Globus pallidus (tissue), 1 donor: ENCODE data around the gene LRIT1.
"Not testable (repeated sequence)": the region's sequence is repeated elsewhere in the genome, so short reads cannot be mapped to it uniquely, and the experiment has no call there.

Experiments used
- DNase-seq: peaks from one replicate; pipeline ENCODE4 v3.0.0-alpha.2; 2015; ENCODE audit warnings: low spot score

Gene LRIT1, protein sequence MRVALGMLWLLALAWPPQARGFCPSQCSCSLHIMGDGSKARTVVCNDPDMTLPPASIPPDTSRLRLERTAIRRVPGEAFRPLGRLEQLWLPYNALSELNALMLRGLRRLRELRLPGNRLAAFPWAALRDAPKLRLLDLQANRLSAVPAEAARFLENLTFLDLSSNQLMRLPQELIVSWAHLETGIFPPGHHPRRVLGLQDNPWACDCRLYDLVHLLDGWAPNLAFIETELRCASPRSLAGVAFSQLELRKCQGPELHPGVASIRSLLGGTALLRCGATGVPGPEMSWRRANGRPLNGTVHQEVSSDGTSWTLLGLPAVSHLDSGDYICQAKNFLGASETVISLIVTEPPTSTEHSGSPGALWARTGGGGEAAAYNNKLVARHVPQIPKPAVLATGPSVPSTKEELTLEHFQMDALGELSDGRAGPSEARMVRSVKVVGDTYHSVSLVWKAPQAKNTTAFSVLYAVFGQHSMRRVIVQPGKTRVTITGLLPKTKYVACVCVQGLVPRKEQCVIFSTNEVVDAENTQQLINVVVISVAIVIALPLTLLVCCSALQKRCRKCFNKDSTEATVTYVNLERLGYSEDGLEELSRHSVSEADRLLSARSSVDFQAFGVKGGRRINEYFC

DNA sequence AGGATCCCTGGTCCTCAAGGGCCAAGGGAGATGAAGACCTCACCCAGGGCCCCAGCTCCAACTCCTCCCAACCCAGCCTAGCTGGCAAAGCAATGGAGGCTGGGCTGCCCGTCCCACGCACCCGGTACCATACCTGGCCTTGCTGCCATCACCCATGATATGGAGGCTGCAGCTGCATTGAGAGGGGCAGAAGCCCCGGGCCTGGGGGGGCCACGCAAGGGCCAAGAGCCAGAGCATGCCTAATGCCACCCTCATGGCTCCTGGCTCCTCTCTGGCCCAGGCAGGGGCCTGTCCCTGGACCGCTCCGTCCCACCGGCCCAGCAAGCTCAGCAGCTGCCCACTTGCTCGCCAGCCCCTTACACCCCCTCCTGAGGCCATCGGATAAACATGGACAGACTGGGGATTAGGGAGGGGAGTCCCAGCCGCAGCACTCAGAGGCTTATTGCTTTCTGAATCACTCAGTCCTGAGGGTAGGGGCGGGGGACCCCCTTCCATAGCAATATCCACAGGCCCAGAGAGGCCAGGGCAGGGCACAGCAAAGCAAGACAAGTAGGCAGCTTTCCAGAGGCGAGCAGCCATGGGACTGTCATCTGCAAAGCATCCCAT is at the start of gene LRIT1:
Gene LRIT1, minus strand, starts transcription at position 362 of the 606 bp plus-strand sequence. Its CDS starts 107 bp downstream, at position 255.
- no peak for DNase-seq

DNA sequence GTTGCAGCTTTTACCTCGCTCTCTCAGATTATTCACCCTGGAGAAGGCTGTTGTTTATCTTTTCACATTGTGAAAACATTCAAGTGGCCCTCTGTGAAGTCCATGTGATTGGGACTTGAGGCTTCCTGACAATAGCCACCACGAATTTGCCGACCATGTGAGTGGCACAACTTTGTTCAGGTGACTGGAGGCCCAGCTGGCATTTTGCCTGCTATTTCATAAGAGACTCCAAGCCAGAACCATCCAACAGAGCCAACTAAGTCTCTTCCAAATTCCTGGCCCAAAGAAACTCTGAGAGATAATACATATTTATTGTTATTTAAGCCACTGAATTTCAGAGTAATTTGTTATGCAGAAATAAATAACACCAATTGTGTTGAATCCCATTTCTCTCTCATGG is 48.9 kb upstream of the LRIT1 start:
- DNase-seq = no peak

DNA sequence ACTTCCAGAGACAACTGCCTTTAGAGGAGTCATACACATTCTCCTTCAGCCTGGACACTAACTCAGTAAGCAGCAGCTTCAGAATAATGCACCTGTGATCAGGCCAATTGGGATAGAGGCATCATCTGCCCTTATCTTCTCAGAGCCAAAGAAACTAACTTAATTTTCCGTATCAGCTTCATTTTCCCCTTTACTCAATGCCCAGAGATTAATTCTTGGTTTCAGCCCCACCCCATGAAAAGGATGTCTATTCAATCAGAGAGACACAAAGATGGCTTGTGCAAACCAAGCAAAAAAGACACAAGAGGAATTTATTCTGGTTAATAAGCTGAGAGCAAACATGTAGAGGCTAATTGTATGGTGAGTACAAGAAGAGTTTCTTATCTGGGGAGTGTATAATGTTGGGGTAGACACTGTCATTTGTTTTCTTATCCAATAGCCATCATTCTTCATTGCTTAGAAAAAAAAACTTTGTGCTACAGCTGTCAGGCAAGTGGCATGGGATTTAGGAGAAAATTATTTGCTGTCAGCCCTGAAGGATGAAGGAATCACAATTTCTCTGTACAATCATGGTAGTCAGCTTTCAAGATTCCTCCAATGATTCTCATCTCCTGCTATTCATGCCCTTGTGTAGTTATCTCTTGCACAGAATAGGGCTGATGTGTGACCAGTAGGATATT is 48.3 kb upstream of the LRIT1 start:
- no peak for DNase-seq

DNA sequence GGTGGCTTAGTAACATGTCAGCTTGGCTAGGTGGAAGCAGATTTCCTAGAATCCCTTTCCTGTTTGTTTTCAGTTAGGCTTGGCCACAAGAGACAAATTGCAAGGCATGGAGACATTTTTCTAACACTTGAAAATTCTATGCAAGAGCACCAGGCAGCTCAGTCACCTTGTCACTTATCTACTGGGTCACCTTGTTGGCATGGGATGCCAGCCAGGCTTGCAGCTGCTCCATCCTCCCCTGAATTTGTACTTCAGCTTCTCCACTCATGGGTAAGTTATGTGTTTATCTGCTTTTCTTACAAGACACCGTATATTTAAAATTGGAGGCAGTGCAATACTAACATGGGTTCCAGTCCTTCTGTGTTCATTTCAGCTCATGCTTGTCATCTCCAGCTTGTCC is 46.8 kb upstream of the LRIT1 start:
- no peak for DNase-seq

DNA sequence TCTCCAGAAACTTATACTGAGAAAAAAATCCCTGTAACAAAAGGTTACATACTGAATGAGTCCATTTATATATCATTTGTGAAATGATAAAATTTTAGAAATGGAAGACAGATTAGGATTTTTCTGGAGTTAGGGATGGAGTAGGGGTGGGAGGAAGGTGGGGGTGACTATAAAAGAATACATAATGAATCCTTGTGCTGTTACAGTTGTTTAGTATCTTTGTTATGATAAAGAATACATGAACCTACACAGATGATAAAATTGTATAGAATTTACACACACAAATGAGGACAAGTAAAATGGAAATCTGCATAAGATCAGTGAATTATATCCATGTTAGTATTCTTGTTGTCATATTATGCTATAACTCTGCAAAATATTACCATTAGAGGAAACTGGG is 45.3 kb upstream of the LRIT1 start:
- DNase-seq = no peak

DNA sequence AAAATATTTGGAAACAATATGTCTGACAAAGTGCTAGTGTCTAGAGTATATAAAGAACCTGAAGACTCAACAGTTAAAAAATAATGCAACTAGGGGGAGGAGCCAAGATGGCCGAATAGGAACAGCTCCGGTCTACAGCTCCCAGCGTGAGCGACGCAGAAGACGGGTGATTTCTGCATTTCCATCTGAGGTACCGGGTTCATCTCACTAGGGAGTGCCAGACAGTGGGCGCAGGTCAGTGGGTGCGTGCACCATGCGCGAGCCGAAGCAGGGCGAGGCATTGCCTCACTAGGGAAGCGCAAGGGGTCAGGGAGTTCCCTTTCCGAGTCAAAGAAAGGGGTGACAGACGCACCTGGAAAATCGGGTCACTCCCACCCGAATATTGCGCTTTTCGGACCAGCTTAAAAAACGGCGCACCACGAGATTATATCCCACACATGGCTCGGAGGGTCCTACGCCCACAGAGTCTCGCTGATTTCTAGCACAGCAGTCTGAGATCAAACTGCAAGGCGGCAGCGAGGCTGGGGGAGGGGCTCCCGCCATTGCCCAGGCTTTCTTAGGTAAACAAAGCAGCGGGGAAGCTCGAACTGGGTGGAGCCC is 38.6 kb upstream of the LRIT1 start:
- DNase-seq = not testable (repeated sequence)

DNA sequence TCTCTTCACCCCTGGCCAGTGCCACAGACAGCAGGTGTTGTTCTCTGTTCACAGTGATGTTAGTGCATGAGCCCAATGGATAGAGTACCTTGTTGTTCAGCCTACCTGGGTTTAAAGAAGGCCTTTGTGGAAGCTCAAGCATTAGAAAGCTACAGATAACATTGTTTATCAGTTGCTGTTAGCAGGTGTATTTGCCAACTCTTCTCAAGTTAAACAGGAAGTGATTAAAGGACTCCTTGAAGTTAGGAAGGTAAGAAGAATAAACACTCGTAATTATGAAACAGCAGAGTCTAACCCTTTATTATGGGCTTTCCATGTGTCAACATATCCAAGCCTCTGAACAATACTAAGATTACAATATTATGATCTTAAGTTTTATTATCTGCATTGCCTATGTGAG is 29.4 kb upstream of the LRIT1 start:
- DNase-seq = no peak

DNA sequence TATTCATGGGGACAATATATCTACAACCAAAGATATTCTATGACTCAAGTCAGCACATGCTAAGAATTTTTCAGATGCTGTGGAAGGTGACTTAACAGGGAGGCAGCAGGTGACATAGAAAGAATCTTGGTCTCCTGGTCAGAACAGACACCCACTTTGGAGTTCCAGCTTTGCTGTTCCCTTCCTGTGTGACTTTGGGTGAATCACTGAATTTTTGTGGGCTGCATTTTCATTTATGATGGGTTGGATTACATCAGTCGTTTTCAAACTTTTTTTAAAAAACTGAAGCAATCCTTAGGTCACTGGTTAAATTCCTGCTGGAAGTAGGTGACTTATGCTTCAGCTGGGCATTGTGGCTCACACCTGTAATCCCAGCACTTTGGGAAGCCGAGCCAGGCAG is 28.4 kb upstream of the LRIT1 start:
- DNase-seq = no peak

DNA sequence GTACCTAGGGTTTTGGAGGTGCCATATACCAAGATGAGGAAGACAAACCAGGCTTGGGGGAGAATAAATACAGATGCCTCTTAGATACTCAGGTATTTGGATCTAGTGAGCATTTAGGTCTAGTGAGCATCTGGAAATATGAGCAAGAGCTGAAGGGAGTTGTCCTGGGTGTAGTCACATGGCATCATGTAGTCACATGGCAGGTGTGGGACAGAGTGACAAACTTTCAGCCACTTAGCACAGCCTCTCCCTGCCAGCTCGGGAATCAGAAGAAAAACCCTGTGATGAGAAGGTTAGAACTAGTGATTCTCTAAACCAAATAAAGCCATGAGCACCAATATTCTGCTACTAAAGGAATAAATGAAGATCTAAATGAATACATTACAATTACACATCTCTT is 27.8 kb upstream of the LRIT1 start:
- no peak for DNase-seq

DNA sequence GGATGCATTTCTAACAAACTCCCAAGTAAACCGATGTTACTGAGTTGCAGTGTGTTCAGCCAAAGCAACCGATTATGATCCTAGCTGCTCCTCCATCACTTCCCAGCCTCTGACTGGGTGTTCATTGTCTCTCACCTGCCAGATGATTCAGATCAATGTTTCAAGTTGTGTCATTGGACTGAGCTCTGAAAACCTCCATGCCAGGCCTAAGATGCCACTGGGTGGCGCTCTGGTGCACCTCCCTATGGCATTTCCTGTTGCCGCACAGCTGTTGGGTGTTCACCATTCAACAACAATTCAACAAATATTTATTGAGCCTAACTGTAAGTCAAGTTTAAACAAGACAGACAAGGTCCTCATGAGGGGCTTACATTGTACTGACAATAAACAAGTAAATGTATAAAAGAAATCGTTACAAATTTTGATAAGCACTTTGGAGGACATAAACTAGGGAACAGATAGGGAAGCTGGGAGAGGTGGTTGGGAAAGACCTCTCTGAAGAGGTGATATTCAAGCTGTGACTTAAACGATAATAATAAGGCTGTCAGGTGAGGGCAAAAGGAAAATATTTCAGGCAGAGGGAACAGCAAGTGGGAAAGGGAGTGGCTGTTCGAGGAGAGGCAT is 26.3 kb upstream of the LRIT1 start:
- DNase-seq = peak; percentile 52

DNA sequence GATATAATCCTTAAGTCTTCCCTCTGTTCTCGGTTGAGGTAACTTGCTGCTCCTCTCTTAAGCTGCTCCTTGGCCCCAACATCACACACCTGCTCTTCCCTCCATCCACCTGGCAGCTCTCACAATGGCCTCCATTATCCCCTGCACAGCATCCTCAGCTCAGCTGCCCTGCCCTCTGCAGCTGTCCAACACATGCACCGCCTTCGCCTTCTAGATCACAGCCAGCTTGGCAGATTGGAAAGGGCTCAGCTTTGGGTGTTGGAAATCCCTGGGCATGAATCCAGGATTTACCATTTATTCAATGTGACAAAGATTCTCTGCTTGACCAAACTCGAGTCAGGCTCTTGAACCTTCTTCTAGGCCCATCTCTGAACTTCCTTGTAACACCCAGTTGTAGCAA is 24.1 kb upstream of the LRIT1 start:
- peak; percentile 43 for DNase-seq

DNA sequence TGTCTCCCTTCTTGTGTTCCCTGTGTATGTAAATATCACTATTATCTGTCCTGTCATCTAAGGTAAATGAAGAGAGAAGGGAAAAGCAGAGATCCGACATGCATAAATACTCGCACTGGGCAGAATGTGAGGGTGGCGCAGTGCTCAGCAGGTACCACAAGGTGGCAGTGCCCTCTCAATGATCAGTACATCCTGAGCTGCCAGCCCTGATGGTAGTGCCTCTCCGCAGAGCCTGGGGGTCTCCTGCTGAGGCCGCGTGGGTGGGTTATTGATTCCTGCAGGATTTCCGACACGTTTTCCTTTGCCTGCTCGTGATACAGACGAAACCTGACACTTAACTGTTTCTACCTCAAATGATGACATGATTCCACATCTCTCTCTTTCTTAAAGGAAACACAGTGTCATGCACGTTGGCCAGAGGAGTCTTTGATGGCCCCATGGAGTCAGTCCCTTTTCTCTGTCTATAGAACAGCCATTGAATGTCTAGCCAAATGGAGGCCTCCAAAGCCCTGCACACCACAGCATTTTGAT is 23.3 kb upstream of the LRIT1 start:
- peak; percentile 64 for DNase-seq

DNA sequence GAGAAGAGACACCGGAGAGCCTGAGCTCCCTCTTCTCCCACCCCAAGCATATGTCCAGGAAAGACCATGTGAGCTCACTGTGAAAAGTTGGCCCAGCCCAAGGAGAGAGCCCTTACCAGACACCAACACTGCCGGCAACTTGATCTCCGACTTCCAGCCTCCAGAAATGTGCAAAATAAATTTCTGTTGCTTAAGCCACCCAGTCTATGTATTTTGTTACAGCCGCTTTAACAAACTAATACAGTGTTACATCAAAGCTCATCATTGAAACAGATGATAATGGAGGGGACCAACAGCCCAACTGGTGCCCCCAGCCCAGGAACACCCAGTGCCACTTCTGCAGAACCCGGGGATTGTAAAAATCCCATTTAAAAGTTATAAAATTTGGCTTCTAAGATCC is 22.4 kb upstream of the LRIT1 start:
- no peak for DNase-seq

DNA sequence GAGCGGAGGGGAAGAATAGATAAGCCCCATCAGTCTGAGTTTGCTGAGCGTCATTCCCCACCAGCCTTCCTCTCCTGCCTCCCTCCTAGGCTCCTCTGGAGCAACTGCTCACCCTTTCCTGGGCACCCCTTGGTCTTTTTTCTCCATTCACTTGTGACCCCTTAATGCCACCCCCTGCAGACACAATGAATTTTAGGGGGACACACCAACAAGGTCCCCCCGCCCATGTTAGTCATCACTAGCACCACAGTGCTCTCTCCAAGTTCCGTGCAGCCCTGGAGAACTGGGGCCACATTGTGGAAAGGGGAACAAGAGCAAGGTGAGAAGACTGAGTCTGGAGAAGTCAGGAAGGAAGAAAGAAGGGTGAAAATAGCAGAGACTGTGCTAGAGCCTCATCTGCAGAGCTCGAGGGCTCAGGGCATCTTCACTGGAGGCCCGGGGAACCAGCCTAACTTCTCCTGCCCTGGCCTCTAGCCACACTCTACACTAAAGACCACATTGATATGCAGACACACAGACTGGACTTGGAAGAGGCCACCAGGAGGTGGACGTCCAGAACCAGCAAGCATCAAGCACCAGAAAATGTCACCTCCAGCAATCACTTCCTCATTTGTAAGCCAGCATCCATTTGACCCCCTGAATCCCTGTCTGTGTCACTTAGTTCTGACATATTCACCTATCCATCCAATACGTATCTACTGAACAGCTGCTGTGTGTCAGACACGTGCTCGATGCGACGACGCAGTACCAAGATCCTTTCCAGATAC is 21.0 kb upstream of the LRIT1 start:
- DNase-seq = no peak

DNA sequence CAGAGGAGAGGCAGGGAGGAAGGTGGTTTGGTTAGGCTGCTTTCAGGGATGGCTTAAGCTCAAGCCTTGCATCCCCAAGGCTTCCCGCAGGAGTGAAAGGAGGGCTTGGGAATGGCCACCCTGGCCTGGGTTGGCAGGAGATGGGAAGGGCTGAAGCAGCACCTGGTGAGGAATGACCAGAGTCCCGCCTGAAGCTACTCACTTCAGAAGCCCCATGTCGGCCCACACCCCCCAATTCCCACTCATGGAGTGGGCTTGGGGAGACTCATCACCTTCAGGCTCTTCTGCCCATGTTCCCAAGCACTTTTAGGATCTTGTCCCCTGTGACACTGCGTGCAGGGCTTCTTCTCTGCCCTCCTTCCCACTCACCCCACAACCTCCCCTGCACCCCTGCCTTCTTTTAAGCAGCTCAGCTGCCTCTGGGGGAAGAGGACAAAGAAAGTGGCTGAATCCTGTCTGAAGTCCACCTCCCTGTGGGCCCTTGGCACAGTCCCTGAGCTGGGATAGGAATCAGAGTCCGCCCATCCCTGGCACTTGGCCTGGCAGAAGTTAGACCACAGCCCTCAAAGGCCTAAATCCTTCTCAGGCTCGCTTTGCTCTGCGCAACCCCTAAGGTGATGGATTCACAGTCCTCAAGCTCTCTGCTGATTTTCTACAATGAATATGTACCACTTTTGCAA is 20.0 kb upstream of the LRIT1 start:
- DNase-seq = no peak

DNA sequence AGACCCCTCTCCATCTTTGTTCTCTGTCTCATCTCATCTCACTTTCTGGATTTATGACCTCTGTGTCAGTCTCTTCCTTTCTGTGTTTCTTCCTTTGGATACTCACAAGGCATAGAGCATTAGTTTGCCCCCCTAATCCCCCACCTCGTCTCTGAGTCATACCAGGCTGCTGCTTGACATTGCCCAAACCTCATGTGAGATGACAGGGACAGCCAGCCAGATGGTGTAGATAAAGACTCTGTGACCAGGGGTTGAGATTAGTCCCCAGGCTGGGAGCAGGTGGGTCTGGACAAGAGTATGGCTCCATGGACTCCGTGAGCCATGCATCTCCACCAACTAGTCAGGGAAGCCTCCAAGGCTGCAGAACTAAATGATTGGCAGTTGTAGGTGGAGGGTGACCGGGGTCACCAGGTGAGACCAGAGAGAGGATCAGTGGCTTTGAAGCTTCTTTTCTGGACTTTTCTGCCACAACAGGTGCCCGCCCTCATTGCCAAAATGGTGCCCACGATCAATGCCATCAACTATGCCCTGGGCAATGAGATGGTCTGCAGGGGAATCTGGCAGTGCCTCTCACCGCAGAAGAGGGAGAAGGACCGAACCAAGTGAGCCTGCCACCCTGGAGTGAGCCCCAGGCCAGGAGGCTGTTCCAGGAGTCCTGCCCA is 16.8 kb upstream of the LRIT1 start:
- no peak for DNase-seq

DNA sequence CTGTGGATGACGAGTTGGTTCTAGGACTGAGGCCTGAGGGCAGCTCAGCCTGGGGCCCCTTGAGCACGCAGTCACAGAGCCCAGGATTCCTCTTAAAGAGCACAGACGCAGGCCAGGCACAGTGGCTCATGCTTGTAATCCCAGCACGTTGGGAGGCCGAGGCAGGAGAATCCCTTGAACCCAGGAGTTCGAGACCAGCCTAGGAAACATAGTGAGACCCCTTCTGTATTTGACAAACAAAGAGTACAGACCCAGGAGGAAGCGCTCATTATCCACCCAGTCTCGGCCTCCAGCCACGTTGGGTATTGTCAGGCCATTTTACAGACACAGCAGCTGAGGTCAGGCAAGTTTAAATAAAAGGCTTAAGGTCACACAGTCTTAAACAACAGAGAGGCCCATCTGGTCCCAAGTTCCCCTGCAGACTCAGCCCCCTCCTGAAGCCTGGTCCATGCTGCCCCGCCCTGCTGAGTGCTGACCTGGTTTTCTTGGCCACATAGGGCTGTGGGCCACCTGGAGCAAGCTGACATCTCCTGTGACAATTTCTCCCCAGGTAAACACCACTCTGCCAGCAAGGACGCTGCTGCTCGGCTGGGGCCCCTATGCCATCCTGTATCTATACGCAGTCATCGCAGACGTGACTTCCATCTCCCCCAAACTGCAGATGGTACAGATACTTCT is 16.1 kb upstream of the LRIT1 start:
- DNase-seq = no peak

DNA sequence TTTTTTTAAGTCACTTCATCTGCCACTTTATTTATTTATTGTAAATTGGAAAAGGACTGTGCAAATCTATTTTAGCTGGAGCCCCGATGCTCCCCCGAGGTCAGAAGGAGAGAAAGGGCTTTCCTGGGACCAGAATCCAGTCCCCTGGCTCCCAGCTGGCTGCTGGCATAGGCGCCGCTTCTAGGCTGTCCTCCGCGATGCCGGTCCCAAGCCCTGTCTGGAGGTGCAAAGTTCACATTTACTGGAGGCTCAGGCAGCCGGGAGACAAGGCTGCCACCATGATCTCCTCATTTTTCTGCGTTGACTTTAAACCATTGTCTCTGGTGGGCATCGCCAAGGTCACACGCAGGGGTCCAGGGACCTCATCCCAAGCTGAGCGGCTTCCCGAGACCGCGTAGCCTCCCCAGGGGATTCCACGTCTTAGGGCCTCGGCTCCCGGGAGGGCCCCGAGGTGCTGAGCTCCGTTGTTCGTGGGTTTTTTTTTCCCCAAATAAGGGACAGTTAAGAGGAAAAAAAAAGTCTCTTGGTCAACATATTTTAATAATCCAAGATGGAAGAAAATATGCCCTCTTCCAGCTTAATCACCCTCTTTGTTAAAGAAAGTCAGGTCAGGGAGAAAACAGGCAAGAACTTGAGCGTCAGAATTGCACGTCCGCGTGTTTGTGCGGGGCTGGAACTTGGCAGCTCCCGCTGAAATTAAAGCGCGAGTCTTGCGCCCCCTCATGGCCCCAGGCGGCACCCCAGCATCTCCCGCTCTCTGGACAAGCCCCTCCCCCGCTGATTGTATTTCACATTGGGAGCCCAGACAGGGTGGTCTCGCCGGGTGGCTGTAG is 15.4 kb upstream of the LRIT1 start:
- peak; percentile 63 for DNase-seq
